Activated CD8-positive, alpha-beta T cell treated with anti-CD3 and anti-CD28 coated beads, Interleukin-2, amount 10 ng/mL, durations not matched to agents 7 days and 5 days (primary cell): ENCODE measurements around the gene TRIM62. TPM values are rescaled to one million over a fixed set of nuclear protein-coding genes. Genes with fewer than 3 reads are reported as not detected.

Experiments
- ATAC-seq: fragments of 150-1000 bp; cut with Tn5 transposase; one replicate; pipeline ENCODE4 v1.10.0; 2021; ENCODE audit warnings: moderate library complexity
- CTCF ChIA-PET: fragments of 350-600 bp; sonication (Branson Sonifier 250); formaldehyde crosslinking; loops from one replicate; lab custom pipeline; 2021; ENCODE audit warnings: antibody characterized with exemption; lab: Charles Lee
- POLR2A ChIA-PET: fragments of 350-600 bp; sonication (Branson Sonifier 250); formaldehyde crosslinking; loops from one replicate; lab custom pipeline; 2021; ENCODE audit warnings: antibody characterized with exemption; lab: Charles Lee
- DNase-seq: peaks from one replicate; pipeline ENCODE4 v3.0.0-alpha.2; 2020
- H3K27ac Mint-ChIP-seq: one replicate; pipeline ENCODE4 v1.8.0; 2021; ENCODE audit warnings: mild to moderate bottlenecking, mixed read lengths
- H3K27me3 Mint-ChIP-seq: one replicate; pipeline ENCODE4 v1.8.0; 2021; ENCODE audit warnings: low read depth, mixed read lengths
- H3K36me3 Mint-ChIP-seq: one replicate; pipeline ENCODE4 v1.8.0; 2021; ENCODE audit warnings: low read depth, mixed read lengths
- H3K4me1 Mint-ChIP-seq: one replicate; pipeline ENCODE4 v1.8.0; 2021; ENCODE audit warnings: low read depth, mixed read lengths
- H3K4me3 Mint-ChIP-seq: one replicate; pipeline ENCODE4 v1.8.0; 2021; ENCODE audit warnings: mild to moderate bottlenecking, mixed read lengths
- H3K9me3 Mint-ChIP-seq: one replicate; pipeline ENCODE4 v1.8.0; 2022; ENCODE audit warnings: mixed read lengths; ENCODE audit not compliant: insufficient read depth
- total RNA-seq, 2 experiments: library from RNA; stranded (reverse); gene quantifications; one replicate each; pipeline ENCODE4 v1.2.3, GENCODE V29; 2021

The TRIM62 gene
- total RNA-seq, 2 experiments from 2014 or later: 9.7 to 10.0 TPM

- peaks cover 5% of the 10 kb centered on the region for H3K4me1 Mint-ChIP-seq
- no peak overlapping the region for H3K4me3 Mint-ChIP-seq
- ATAC-seq: no peak
- H3K9me3 Mint-ChIP-seq: no peaks in the 10 kb centered on the region
- ChIA-PET POLR2A (no interaction called here), CTCF (interaction anchor here (1.0 kb wide), 1 partner anchor 42 kb away, joined by 3 read pairs; no protein-coding TSS in a partner anchor)
- peaks cover 5% of the 10 kb centered on the region for H3K36me3 Mint-ChIP-seq
- no peaks in the 10 kb centered on the region for H3K27me3 Mint-ChIP-seq
- H3K27ac Mint-ChIP-seq: no peak overlapping the region
- no peak for DNase-seq
Measured at GRCh38 chr1:33168556-33169289, 13.1 kb downstream of the TRIM62 start.

- Mint-ChIP-seq H3K27ac (no peak overlapping the region), H3K9me3 (no peaks in the 10 kb centered on the region), H3K36me3 (peaks cover 5% of the 10 kb centered on the region), H3K4me1 (peaks cover 5% of the 10 kb centered on the region), H3K27me3 (no peaks in the 10 kb centered on the region), H3K4me3 (no peak overlapping the region)
- no peak for ATAC-seq
- POLR2A ChIA-PET: no interaction called here
- CTCF ChIA-PET: no interaction called here
- DNase-seq: no peak
Measured at GRCh38 chr1:33167650-33168447, 14.0 kb downstream of the TRIM62 start.

- no peaks in the 10 kb centered on the region for H3K27me3 Mint-ChIP-seq
- ChIA-PET POLR2A (interaction anchor here (0.7 kb wide), 1 partner anchor 267 kb away, joined by 3 read pairs; no protein-coding TSS in a partner anchor), CTCF (no interaction called here)
- ATAC-seq: no peak
- no peaks in the 10 kb centered on the region for H3K4me1 Mint-ChIP-seq
- peaks cover 5% of the 10 kb centered on the region for H3K36me3 Mint-ChIP-seq
- H3K9me3 Mint-ChIP-seq: no peaks in the 10 kb centered on the region
- no peak overlapping the region for H3K4me3 Mint-ChIP-seq
- H3K27ac Mint-ChIP-seq: no peak overlapping the region
- DNase-seq: no peak
Measured at GRCh38 chr1:33165809-33166208, 16.0 kb downstream of the TRIM62 start.

GRCh38 chr1:33165209-33165608, 16.6 kb downstream of the TRIM62 start:
- H3K27ac Mint-ChIP-seq: no peak overlapping the region
- no peak for ATAC-seq

GRCh38 chr1:33163621-33164519, 18.0 kb downstream of the TRIM62 start:
- DNase-seq (no peak), ATAC-seq (no peak)
- H3K27me3 Mint-ChIP-seq: no peaks in the 10 kb centered on the region
- H3K4me3 Mint-ChIP-seq: no peak overlapping the region
- ChIA-PET CTCF (no interaction called here), POLR2A (interaction anchor here (0.6 kb wide), 1 partner anchor 878 kb away, joined by 3 read pairs; no protein-coding TSS in a partner anchor)
- no peak overlapping the region for H3K27ac Mint-ChIP-seq
- no peaks in the 10 kb centered on the region for H3K9me3 Mint-ChIP-seq
- no peaks in the 10 kb centered on the region for H3K4me1 Mint-ChIP-seq
- H3K36me3 Mint-ChIP-seq: peaks cover 5% of the 10 kb centered on the region

More at GRCh38 chr1:33165209-33165608, 16.6 kb downstream of the TRIM62 start:
- Mint-ChIP-seq H3K36me3 (peaks cover 5% of the 10 kb centered on the region), H3K4me3 (no peak overlapping the region), H3K9me3 (no peaks in the 10 kb centered on the region), H3K27me3 (no peaks in the 10 kb centered on the region), H3K4me1 (no peaks in the 10 kb centered on the region)
- DNase-seq: no peak
- POLR2A ChIA-PET: no interaction called here
- CTCF ChIA-PET: no interaction called here

GRCh38 chr1:33162141-33162540, 19.7 kb downstream of the TRIM62 start:
- ATAC-seq (no peak), DNase-seq (no peak)
- no peaks in the 10 kb centered on the region for H3K9me3 Mint-ChIP-seq
- H3K4me1 Mint-ChIP-seq: no peaks in the 10 kb centered on the region
- no peak overlapping the region for H3K27ac Mint-ChIP-seq
- H3K36me3 Mint-ChIP-seq: peaks cover 8% of the 10 kb centered on the region
- ChIA-PET POLR2A (interaction anchor here (0.7 kb wide), 1 partner anchor 187 kb away, joined by 3 read pairs; no protein-coding TSS in a partner anchor), CTCF (no interaction called here)
- H3K4me3 Mint-ChIP-seq: no peak overlapping the region
- H3K27me3 Mint-ChIP-seq: no peaks in the 10 kb centered on the region

GRCh38 chr1:33161061-33161681, 20.7 kb downstream of the TRIM62 start:
- Mint-ChIP-seq H3K9me3 (no peaks in the 10 kb centered on the region), H3K36me3 (peaks cover 8% of the 10 kb centered on the region), H3K27ac (no peak overlapping the region), H3K4me3 (no peak overlapping the region), H3K27me3 (no peaks in the 10 kb centered on the region), H3K4me1 (no peaks in the 10 kb centered on the region)
- ATAC-seq (no peak), DNase-seq (no peak)
- CTCF ChIA-PET: no interaction called here
- POLR2A ChIA-PET: interaction anchor here (0.7 kb wide), 1 partner anchor 188 kb away, joined by 3 read pairs; no protein-coding TSS in a partner anchor

GRCh38 chr1:33159577-33159976, 22.3 kb downstream of the TRIM62 start:
- Mint-ChIP-seq H3K4me3 (no peak overlapping the region), H3K27ac (no peak overlapping the region), H3K36me3 (peaks cover 3% of the 10 kb centered on the region), H3K9me3 (no peaks in the 10 kb centered on the region), H3K27me3 (no peaks in the 10 kb centered on the region), H3K4me1 (no peaks in the 10 kb centered on the region)
- no peak for ATAC-seq
- POLR2A ChIA-PET: no interaction called here
- DNase-seq: no peak
- CTCF ChIA-PET: no interaction called here

- Mint-ChIP-seq H3K27ac (no peak overlapping the region), H3K4me3 (no peak overlapping the region), H3K4me1 (peaks cover 1% of the 10 kb centered on the region), H3K27me3 (no peaks in the 10 kb centered on the region), H3K9me3 (no peaks in the 10 kb centered on the region), H3K36me3 (peaks cover 6% of the 10 kb centered on the region)
- POLR2A ChIA-PET: no interaction called here
- no peak for ATAC-seq
- CTCF ChIA-PET: interaction anchor here (0.7 kb wide), 1 partner anchor 137 kb away, joined by 3 read pairs; no protein-coding TSS in a partner anchor
- no peak for DNase-seq
Measured at GRCh38 chr1:33158366-33158765, 23.5 kb downstream of the TRIM62 start.

GRCh38 chr1:33157131-33157530, 24.7 kb downstream of the TRIM62 start:
- H3K27ac Mint-ChIP-seq: peak overlapping the region; percentile 10
- peaks cover 10% of the 10 kb centered on the region for H3K4me1 Mint-ChIP-seq
- H3K27me3 Mint-ChIP-seq: no peaks in the 10 kb centered on the region
- no peaks in the 10 kb centered on the region for H3K9me3 Mint-ChIP-seq
- H3K36me3 Mint-ChIP-seq: peaks cover 6% of the 10 kb centered on the region
- no peak for ATAC-seq
- no peak for DNase-seq
- POLR2A ChIA-PET: no interaction called here
- CTCF ChIA-PET: no interaction called here
- H3K4me3 Mint-ChIP-seq: no peak overlapping the region
